GM19193 (cell line): Measurements from ENCODE around the gene SLC35D2.

Experiments
- POLR2A ChIP-seq: IDR thresholded peaks from 4 replicates; pipeline ENCODE4 v1.6.1; 2011; ENCODE audit not compliant: insufficient read depth, insufficient read length; ENCODE audit errors: extremely low read depth

Gene SLC35D2

GRCh38 chr9:96413302-96414221 is 30.1 kb upstream of the SLC35D2 start:
- no peak for TF ChIP-seq POLR2A

- TF ChIP-seq POLR2A: no peak
These were observed 28.8 kb upstream of the SLC35D2 start for GRCh38 chr9:96412174-96412913.

GRCh38 chr9:96411129-96411838 is 27.8 kb upstream of the SLC35D2 start:
- TF ChIP-seq POLR2A: no peak

- no peak for TF ChIP-seq POLR2A
These were observed 25.1 kb upstream of the SLC35D2 start for GRCh38 chr9:96408409-96409280.

- no peak for TF ChIP-seq POLR2A
These were observed 16.8 kb upstream of the SLC35D2 start for GRCh38 chr9:96400132-96400910.

- TF ChIP-seq POLR2A: no peak
These were observed 15.8 kb upstream of the SLC35D2 start for GRCh38 chr9:96399325-96399633.

- TF ChIP-seq POLR2A: no peak
These were observed 15.2 kb upstream of the SLC35D2 start for GRCh38 chr9:96398582-96399324.

GRCh38 chr9:96395964-96396363 is 12.5 kb upstream of the SLC35D2 start:
- TF ChIP-seq POLR2A: no peak

GRCh38 chr9:96394832-96395496 is 11.5 kb upstream of the SLC35D2 start:
- TF ChIP-seq POLR2A: no peak

- TF ChIP-seq POLR2A: no peak
These were observed 8.8 kb upstream of the SLC35D2 start for GRCh38 chr9:96392263-96392662.

GRCh38 chr9:96391021-96391765 is 7.7 kb upstream of the SLC35D2 start:
- no peak for TF ChIP-seq POLR2A

GRCh38 chr9:96388144-96388543 is 4.6 kb upstream of the SLC35D2 start:
- TF ChIP-seq POLR2A: no peak

GRCh38 chr9:96386157-96386556 is 2.6 kb upstream of the SLC35D2 start:
- no peak for TF ChIP-seq POLR2A

GRCh38 chr9:96382839-96383164 is 709 bp downstream of the SLC35D2 start:
- TF ChIP-seq POLR2A: no peak
